GM04503 (cell line): ENCODE data around the gene AMER2.
A peak's percentile ranks its signal among the peaks of the same experiment; 100 is the strongest.

Experiments
- DNase-seq: peaks from one replicate; pipeline ENCODE4 v3.0.0-alpha.2; 2012; ENCODE audit warnings: low read depth

The AMER2 gene

DNA sequence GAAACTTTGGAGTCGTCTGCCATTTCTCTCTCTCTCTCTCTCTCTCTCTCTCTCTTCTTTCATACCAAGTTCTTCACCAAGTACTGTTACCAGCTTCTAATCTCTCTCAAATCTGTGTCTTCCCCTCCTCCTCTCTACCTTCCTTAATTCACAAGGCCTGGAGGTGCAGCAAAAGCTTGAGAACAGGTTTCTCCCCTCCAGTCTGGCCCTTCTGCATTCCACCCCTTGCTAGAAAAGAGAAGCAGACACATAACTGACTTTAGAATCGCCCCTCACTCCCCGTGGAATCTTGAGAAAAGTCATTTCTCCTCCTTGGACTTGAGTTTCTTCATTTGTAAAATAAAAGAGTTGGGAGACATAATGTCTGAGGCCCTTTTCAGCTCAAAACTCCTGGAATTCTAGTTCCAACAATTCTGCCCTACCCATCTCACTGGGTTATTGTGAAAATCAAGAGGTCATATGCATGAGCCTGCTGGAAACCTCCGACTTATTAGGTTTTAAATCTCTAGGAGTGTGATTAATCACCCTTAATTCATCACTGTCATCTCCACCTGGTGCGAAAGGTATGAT is 20.4 kb downstream of the AMER2 start:
- DNase-seq: no peak

DNA sequence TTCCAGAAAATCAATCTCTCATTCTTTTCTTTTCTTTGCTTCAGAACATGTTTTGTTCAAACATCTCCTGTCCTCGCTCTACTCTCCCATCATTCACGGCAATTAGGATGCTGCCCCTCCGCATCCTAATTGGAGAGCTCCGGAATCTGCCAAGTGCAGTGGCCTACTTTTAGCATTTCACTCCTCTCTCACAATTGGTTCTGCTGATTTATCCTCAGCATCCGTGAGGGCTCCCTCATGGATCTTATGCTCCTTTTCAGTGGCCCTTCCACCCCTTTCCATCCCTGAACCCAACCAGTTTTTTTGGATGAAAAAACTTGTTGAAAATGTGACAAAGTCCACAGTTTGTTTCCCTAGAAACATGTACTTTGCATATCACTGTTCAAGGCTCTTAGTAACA is 22.4 kb downstream of the AMER2 start:
- DNase-seq: no peak

DNA sequence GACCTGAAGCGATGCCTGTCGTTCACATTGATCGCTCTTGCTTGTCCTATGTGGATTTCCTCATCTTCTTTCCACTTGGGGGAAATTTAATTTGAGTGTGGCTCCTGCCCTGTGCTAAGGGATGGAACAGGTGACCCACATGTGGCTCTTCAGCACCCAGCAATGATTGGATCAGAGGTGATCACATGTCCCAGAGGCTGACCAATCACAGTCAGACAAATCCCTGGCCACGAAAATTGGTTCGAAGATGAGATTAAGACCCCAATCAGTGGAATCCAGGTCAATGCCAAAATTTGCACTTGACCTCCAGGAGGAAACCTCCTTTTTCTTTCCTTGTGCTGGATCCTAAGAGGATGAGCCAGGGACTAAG is 23.7 kb downstream of the AMER2 start:
- no peak for DNase-seq

DNA sequence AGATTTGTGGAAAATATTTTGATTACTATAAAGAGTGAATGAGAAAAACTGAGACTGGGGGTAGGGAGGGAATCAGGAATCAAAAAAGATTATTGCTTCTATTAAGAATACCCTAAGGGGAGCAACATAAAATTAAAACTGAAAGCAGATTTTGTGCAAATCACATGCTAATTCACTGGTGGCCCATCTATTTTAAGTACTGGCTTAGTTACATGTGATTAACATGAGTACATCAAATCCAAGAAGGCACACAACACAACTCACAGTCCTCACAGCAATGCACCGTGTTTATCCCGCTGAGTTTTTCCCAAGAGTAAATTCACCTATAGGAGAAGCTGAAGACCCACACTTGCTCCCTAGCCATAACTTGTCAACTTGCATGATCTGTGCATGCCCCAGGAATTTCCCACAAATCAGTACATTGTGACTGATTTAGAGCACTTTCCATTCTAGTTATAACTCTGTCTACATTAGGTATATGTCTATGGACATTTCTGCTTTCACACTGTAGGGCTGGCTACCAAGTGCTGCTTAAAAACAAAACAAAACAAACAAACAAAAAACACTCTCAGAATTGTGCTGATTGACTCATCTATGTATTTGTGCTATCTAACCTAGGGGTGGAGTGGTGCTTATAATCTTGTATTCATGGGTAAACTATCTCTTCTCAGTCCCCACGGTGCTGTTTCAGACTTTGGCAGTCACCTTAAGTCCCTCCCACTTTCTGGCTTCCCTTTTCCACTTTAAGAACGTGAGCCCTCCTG is 24.3 kb downstream of the AMER2 start:
- DNase-seq: no peak

DNA sequence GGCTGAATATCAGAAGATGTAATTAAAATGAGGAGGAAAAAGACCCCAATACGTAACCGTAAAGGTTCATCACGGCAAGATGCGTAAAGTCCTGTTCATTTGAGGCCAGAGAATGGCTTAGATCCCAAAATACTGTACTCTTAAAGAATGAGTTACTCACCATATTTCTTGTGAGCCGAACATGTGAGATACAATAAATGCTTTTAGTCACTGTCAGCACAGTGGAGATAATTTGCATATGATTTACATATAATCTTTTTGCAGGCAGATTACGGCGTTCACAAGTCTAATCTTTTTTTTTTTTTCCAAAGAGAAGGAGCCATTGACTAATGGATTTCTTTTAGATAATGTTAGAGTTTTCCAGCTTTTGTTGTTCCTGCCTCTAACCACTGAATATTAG is 28.4 kb downstream of the AMER2 start:
- DNase-seq: no peak

DNA sequence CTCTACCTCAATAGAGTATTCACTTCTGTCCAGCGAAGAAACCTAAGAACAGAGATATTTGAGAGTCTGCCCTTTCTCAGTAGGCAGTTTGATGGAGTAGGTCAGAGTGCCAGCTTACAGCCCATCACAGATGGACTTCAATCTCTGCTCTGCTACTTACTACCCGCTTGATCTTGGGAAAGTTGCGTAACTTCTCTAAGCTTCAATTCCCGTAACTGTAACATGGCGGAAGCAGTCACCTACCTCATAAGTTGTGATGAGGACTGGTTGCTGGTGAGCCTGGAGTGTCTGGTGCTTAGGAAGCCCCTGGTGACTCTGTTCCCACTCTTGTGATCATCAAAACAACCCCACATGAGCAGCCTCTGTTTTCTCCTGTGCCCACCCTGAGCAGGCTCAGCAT is 31.0 kb downstream of the AMER2 start:
- DNase-seq: no peak

DNA sequence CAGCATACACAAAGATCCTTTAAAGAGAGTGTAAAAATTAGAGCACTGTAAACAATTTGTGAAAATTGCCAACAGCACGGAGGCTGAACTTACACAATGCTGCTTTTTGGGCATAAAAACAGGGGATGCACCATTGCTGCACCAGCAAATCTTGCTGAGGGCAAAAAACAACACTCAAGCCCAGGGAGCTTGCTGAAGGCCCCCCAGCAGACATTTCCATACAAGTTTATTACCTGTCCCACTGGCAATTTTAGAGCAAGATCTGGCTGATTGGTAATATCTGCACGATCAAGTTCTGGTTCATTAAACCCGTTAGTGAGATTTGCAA is 34.3 kb downstream of the AMER2 start:
- DNase-seq: no peak

DNA sequence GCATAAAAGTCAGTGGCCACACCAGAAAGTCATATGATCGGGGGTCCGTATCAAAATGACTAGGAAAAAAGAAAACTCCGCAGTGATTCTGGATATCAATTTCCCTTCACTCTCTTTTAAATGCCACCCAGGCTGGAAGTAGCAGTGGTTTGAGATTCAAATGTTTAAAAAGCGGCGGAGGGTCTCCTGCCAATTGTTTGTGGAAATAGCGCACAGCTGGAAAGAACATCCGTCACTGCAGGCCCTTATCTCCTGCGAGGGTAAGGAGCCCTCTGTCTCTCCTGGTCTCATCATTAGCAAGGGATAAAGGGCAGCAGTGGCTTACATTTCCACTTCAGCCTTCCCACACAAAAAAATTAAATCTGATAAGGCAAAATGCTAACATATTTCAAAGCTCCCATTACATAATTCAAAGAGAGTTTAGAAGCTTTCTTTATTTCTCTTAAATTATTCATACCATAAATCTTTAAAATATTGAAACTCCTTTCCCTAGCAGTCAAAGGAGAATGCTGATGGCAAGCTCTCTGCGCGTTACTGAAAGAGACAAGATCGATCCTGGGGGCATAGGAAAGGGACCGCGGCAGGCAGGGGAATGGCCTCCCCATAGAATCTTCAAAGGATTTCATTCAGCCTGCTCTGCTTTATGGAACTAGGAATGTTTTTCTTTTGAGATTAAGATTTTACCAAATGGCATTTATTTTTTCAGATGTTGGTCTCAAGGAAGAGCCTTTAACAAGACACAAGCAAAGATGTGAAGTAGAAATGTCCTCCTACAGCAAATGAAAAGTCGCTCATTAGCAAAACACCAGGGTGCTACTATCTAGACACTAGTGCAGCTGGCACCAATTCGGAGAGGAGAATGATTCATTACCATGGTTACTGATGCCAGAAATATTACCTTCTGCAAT is 35.0 kb downstream of the AMER2 start:
- no peak for DNase-seq

DNA sequence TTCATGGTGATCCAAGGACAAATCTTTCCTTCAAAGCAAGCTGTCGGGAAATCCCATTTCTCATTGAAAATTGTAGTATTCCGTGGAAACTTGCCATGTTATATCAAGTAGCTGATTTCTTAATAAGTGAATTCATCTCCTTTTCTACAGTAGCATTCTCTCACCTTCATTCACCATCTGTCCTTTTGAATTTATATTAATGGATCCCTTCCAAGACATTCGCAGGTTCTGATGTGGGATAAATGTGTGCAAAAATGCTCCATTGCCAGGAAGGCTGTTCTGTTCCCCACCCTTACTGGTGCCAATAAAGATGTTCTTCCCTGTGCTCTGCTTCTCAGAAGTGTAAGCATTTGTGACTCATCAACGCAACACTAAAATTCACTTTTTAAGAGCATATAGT is 36.2 kb downstream of the AMER2 start:
- no peak for DNase-seq

DNA sequence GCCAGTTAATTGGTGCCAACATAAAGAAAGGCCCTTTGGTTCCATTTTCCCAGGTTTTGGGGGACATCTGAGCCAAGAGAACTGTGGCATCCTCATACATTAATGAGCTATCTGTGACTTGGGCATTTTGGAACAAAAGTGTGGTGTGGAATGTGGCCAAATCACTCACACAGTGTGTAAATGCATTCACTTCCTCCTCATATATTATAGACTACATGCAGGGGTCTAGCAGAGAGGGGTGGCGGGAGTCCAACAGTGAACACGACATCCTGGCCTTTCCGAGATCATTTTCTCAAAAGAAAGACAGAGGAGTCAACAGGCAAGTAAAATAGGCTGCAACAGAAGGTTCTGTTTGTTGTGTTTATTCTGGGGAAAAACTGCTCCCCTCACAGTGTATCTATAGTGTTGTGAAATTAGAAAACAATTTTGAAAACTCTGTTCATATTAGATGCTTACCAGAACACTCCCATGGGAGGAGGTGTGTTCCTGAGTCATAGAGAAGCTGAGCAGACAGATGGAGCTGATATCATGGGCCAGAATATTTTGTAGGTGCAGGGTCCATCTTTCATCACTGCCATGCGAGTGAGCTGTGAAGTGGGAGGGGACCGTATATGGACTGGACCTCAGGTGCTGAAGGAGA is 39.2 kb downstream of the AMER2 start:
- DNase-seq: no peak

DNA sequence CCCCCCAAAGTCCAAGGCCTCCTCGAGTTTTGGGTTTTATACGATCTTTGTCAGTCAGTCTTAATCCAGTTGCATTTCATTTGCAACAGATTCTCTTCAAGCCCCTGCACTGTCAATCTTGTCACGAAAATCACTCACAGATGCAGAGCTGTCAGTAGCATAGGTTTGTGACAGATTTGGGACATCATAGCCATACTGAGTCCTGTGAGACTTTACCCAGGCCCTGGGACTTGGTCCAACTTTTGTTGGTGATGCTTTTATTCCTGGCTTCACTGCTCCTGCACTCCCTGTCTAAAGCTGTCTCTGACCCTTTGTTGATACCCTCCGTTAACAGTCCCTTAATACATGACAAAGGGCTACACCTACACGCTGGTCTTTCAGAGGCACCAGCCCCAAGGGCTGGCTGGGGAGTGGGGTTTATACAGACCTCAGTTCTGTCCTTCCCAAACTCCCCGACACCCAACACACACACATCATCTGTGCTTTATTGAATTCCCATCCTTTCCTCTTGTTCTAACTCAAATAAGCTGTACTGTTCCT is 40.1 kb downstream of the AMER2 start:
- no peak for DNase-seq

DNA sequence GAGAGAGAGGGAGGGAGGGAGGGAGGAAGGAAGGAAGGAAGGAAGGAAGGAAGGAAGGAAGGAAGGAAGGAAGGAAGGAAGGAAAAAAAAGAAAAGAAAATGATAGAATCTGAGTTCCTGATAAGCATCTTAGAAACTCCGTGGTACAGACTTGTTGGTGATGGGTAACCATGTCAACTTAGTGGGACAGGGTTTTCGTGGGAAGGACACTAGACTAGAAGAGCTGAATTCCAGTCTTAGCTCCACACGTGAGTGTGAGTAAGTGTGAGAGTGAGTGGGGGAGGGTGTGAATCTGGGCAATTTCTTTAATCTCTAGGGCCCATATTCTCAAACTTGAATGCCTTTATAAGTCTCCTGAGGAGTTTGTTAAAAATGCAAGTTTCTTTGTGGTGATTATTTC is 41.1 kb downstream of the AMER2 start:
- no peak for DNase-seq

DNA sequence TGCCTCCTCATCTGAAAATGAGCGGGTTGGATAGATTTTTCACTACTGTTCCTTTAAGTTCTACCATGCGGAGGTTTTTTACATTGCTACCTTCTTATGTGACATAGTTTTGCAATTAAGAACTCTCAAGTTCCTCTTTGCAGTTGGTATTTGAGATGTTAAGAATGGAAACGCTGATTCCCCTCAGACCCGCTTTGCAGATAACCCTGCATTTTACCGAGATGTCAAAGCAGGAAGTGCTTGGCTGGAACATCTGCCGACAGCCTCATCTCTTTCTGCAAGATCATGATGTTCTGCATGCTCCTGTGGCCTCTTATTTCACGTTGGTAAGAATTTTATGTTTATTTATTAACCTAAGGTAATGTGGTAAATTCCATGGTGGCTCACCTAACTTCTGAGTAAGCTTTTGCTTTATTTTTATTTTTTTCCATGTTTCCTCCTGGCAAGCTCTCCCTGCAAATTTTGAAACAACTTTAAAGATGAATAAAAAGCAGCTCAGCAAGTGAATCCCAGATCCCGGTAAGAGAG is 53.6 kb downstream of the AMER2 start:
- DNase-seq: no peak

DNA sequence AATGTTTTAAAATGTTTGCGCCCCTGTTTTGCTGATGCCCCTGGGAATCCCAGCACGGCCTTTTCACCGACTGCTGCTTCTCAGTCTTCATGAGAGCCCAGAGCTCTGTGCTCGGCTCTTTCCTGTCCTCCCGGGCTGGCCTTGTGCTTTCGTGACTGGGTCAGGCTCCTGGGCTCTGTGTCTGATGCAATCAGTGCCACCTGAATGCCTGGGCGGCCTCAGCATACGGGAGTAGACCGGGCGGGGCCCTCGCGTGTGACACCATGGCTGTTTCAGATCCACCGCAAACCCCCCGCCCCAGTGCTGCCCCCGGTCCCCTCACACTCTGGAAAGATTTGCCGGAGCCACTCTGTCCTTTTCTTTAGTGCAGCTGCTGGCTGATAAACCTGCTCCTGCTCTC is 54.8 kb downstream of the AMER2 start:
- no peak for DNase-seq

DNA sequence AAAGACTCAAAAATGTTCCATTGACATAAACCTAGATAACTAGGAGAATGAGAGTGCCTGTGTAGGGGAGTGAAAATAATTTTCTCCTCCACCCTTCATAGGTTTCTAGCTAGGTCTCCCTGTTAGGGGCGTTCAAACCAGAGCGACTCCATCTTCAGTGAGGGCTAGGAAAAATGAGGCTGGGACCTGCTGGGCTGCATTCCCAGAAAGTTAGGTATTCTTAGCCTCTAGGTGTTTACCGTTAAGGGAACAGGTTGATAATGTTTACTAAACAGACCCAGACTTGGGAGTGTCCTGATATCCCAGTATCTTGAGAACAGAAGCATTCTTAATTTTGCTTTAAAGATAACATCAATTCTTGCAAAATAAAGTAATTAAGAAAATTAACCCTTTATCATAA is 56.0 kb downstream of the AMER2 start:
- DNase-seq: no peak

DNA sequence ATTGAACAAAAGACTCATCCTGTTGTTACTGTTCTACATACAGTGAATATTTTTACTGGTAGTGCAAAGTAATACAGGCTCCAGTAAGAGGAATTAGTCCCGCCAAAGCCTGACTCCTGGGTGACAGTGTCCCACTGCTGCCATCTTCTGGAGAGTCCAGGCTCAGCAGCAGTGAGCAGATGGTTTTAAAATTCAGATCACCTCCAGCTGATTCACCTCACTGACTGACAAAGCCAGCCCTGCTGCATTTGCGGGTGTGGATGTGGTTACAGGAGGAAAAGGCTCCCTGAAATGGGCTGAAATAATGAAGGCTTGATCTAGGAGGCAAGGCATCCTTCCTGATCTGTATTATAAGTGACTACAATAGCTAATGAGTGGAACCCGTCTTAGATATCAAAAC is 57.9 kb downstream of the AMER2 start:
- peak; percentile 21 for DNase-seq

DNA sequence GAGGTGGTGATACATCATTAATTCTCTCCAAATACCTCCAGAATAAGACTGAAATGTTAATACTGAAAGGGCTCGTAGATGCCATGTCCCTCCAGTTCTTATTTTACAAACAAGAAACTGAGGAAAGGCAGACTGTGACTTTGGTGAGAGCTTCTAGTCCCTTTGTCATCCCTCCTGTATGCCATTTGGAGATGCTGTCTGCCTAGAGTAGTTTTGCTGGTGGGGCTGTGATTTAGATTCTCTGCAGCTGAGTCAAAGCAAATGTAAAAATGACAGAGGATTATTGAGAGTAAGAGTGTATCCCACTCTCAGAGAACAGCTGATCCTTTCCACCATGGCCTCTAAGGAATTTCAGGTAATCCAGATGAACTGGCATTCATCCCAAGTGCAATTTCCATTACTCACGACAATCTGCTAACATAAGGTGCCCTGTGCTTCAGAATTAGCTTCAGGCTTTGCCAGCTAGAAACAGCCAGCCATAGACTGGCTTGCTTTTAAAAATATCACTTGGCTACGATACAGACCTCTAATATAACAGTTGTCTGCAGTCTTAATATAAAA is 59.3 kb downstream of the AMER2 start:
- DNase-seq: no peak
